ENCODE measurements around the gene GREB1L.

DNA sequence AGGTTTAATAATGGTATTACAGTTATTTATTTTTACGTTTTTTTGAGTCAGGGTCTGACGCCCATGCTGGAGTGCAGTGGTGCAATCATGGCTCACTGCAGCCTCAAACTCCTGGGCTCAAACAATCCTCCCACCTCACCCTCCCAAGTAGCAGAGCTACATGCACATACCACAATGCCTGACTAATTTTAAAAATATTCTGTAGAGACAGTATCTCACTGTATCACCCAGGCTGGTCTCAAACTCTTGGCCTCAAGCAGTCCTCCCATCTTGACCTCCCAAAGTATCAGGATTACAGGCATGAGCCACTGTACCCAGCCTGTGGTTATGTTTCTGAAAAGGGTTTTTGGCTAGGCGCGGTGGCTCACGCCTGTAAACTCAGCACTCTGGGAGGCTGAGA, 237.7 kb downstream of the GREB1L start:
- TF ChIP-seq, protein P1, sequence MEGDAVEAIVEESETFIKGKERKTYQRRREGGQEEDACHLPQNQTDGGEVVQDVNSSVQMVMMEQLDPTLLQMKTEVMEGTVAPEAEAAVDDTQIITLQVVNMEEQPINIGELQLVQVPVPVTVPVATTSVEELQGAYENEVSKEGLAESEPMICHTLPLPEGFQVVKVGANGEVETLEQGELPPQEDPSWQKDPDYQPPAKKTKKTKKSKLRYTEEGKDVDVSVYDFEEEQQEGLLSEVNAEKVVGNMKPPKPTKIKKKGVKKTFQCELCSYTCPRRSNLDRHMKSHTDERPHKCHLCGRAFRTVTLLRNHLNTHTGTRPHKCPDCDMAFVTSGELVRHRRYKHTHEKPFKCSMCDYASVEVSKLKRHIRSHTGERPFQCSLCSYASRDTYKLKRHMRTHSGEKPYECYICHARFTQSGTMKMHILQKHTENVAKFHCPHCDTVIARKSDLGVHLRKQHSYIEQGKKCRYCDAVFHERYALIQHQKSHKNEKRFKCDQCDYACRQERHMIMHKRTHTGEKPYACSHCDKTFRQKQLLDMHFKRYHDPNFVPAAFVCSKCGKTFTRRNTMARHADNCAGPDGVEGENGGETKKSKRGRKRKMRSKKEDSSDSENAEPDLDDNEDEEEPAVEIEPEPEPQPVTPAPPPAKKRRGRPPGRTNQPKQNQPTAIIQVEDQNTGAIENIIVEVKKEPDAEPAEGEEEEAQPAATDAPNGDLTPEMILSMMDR (conservative IDR thresholded peaks at IDR 0.05; ENCODE audit: low read length) = no peak
- TF ChIP-seq EZH2phosphoT487 (IDR thresholded peaks at IDR 0.05; ENCODE audit: borderline replicate concordance, low read depth, low read length) = no peak
